Measurements from ENCODE around the gene NADK. TPM values are rescaled to one million over a fixed set of nuclear protein-coding genes. Genes with fewer than 3 reads are reported as not detected.

NADK gene
- total and polyA plus RNA-seq, 2 donors (not counting 1 experiment from before 2014, with no cell fraction given), result 149 to 184 TPM

- intact Hi-C loops (cut with micrococcal nuclease), result no loop called here
- ChIA-PET CTCF (no interaction called here), POLR2A (no interaction called here)
- H3K27ac Mint-ChIP-seq, result no peak overlapping the region
- H3K4me1 ChIP-seq (ENCODE audit: control insufficient read depth in 2 of 2, insufficient read depth in 2 of 2, low read length in 2 of 2), result no peaks in the 10 kb centered on the region
- 98% methylated on average over 17 of the region's 20 CpGs for WGBS (ENCODE audit: insufficient coverage)
- no peaks in the 10 kb centered on the region for H3K27me3 ChIP-seq (replicated peaks in 1 of 4; ENCODE audit: control extremely low read depth in 1 of 4, control insufficient read depth in 3 of 4, insufficient read depth in 4 of 4, low read length in 3 of 4)
- peaks cover 98% of the 10 kb centered on the region for H3K79me2 ChIP-seq (ENCODE audit: control insufficient read depth, insufficient read depth, low read length)
- H3K9me3 ChIP-seq (ENCODE audit: control extremely low read depth in 1 of 3, control insufficient read depth in 2 of 3, insufficient read depth in 1 of 3, low read length in 2 of 3), result no peaks in the 10 kb centered on the region
- ATAC-seq (ENCODE audit: low read depth) (no peak), DNase-seq (no peak)
- H3K9me3 Mint-ChIP-seq (ENCODE audit: insufficient read depth), result no peaks in the 10 kb centered on the region
- no peaks in the 10 kb centered on the region for H3K4me1 Mint-ChIP-seq
- H2AFZ ChIP-seq (ENCODE audit: insufficient read depth, low read depth, low read length, poor library complexity, severe bottlenecking), result no peak overlapping the region
- H4K20me1 ChIP-seq (ENCODE audit: control insufficient read depth, insufficient read depth, low read length, poor library complexity, severe bottlenecking), result peaks cover 83% of the 10 kb centered on the region
- H3K4me3 Mint-ChIP-seq, result no peak overlapping the region
- H3K4me3 ChIP-seq (ENCODE audit: control extremely low read depth in 1 of 5, extremely low read depth in 1 of 5, insufficient read depth in 1 of 5, low read depth in 2 of 5, low read length in 4 of 5), result no peak overlapping the region
- no peaks in the 10 kb centered on the region for H3K27me3 Mint-ChIP-seq
- H3K4me2 ChIP-seq (replicated peaks; ENCODE audit: low read depth, low read length, poor library complexity, severe bottlenecking), result no peak overlapping the region
- no peak overlapping the region for H3K9ac ChIP-seq (ENCODE audit: low read length)
- H3K36me3 ChIP-seq (replicated peaks in 1 of 2; ENCODE audit: control extremely low read depth in 1 of 2, control insufficient read depth in 1 of 2, extremely low read depth in 1 of 2, insufficient read depth in 2 of 2, low read length in 1 of 2), result peaks cover 0 to 92% of the 10 kb centered on the region in 2 experiments
- H3K27ac ChIP-seq (ENCODE audit: low read length in 2 of 2), result no peak overlapping the region
- TF ChIP-seq CTCF (IDR thresholded peaks at IDR 0.05) (no peak), EZH2 (IDR thresholded peaks at IDR 0.05; ENCODE audit: borderline replicate concordance, insufficient read depth, low read depth, low read length, poor library complexity, severe bottlenecking) (no peak)
Observed at GRCh38 chr1:1760345-1760650, 18.0 kb downstream of the NADK start.

- Mint-ChIP-seq H3K9me3 (ENCODE audit: insufficient read depth) (no peaks in the 10 kb centered on the region), H3K4me3 (no peak overlapping the region), H3K27ac (no peak overlapping the region), H3K4me1 (no peaks in the 10 kb centered on the region), H3K27me3 (no peaks in the 10 kb centered on the region)
- H3K4me2 ChIP-seq (replicated peaks; ENCODE audit: low read depth, low read length, poor library complexity, severe bottlenecking), result no peak overlapping the region
- intact Hi-C loops (cut with micrococcal nuclease), result no loop called here
- H3K79me2 ChIP-seq (ENCODE audit: control insufficient read depth, insufficient read depth, low read length), result peaks cover 96% of the 10 kb centered on the region
- peaks cover 0 to 91% of the 10 kb centered on the region in 2 experiments for H3K36me3 ChIP-seq (replicated peaks in 1 of 2; ENCODE audit: control extremely low read depth in 1 of 2, control insufficient read depth in 1 of 2, extremely low read depth in 1 of 2, insufficient read depth in 2 of 2, low read length in 1 of 2)
- H3K27ac ChIP-seq (ENCODE audit: low read length in 2 of 2), result no peak overlapping the region
- no peak for ATAC-seq (ENCODE audit: low read depth)
- POLR2A ChIA-PET, result no interaction called here
- H3K27me3 ChIP-seq (replicated peaks in 1 of 4; ENCODE audit: control extremely low read depth in 1 of 4, control insufficient read depth in 3 of 4, insufficient read depth in 4 of 4, low read length in 3 of 4), result no peaks in the 10 kb centered on the region
- DNase-seq, result no peak
- 94% methylated on average over 36 of the region's 37 CpGs for WGBS (ENCODE audit: insufficient coverage)
- H2AFZ ChIP-seq (ENCODE audit: insufficient read depth, low read depth, low read length, poor library complexity, severe bottlenecking), result no peak overlapping the region
- no peak for TF ChIP-seq CTCF (IDR thresholded peaks at IDR 0.05)
- H3K4me1 ChIP-seq (ENCODE audit: control insufficient read depth in 2 of 2, insufficient read depth in 2 of 2, low read length in 2 of 2), result no peaks in the 10 kb centered on the region
- no peak overlapping the region for H3K4me3 ChIP-seq (ENCODE audit: control extremely low read depth in 1 of 5, extremely low read depth in 1 of 5, insufficient read depth in 1 of 5, low read depth in 2 of 5, low read length in 4 of 5)
- no peaks in the 10 kb centered on the region for H3K9me3 ChIP-seq (ENCODE audit: control extremely low read depth in 1 of 3, control insufficient read depth in 2 of 3, insufficient read depth in 1 of 3, low read length in 2 of 3)
- CTCF ChIA-PET, result interaction anchor here (0.8 kb wide), 1 partner anchor 20 kb away, joined by 3 read pairs; no protein-coding TSS in a partner anchor
- peaks cover 79% of the 10 kb centered on the region for H4K20me1 ChIP-seq (ENCODE audit: control insufficient read depth, insufficient read depth, low read length, poor library complexity, severe bottlenecking)
- no peak overlapping the region for H3K9ac ChIP-seq (ENCODE audit: low read length)
Observed at GRCh38 chr1:1759456-1760344, 18.6 kb downstream of the NADK start.
